Esophagus squamous epithelium (tissue), 5 donors: ENCODE data around the gene GNAL. TPM values are rescaled to one million over a fixed set of nuclear protein-coding genes. Genes with fewer than 3 reads are reported as not detected.
A peak's percentile ranks its signal among the peaks of the same experiment; 100 is the strongest.

Source experiments
- DNase-seq: peaks from one replicate; lab custom pipeline; 2025; lab: John Stamatoyannopoulos, UW
- H3K27ac ChIP-seq, 4 donors: fragments of 200-600 bp; sonication (generic); one replicate each; pipeline ENCODE4 v1.5.1; 2016 to 2019; ENCODE audit warnings: mild to moderate bottlenecking in 1 of 4
- H3K27me3 ChIP-seq, 4 donors: fragments of 200-600 bp; sonication (generic); 1 replicate in 3 of 4; 2 replicates in 1 of 4; pipeline versions ENCODE4 v1.5.1 to v1.6.0; 2017 to 2021; ENCODE audit warnings: antibody characterized with exemption in 1 of 4
- H3K36me3 ChIP-seq, 3 donors: fragments of 200-600 bp; sonication (generic); one replicate each; pipeline ENCODE4 v1.5.1; 2016 to 2019
- H3K4me1 ChIP-seq, 3 donors: fragments of 200-600 bp; sonication (generic); one replicate each; pipeline ENCODE4 v1.5.1; 2017 to 2019
- H3K4me3 ChIP-seq, 4 donors: fragments of 200-600 bp; sonication (generic); 1 replicate in 3 of 4; 2 replicates in 1 of 4; pipeline ENCODE4 v1.5.1; 2016 to 2019; ENCODE audit warnings: mild to moderate bottlenecking in 2 of 4, moderate library complexity in 1 of 4
- H3K9me3 ChIP-seq, 3 donors: fragments of 200-600 bp; sonication (generic); one replicate each; pipeline ENCODE4 v1.5.1; 2016 to 2019
- CTCF ChIP-seq, 6 experiments: fragments of 450-650 bp in 4 of 6; fragments of 200-600 bp in 2 of 6; sonication (generic) in 2 of 6; IDR thresholded peaks; one replicate each; pipeline ENCODE4 v1.5.1; 2016 to 2019; ENCODE audit warnings: antibody characterized with exemption in 6 of 6, mild to moderate bottlenecking in 4 of 6, moderate library complexity in 4 of 6
- POLR2A ChIP-seq, 4 donors: fragments of 450-650 bp; IDR thresholded peaks; one replicate each; pipeline ENCODE4 v1.6.1; 2017; ENCODE audit warnings: antibody characterized with exemption in 4 of 4, mild to moderate bottlenecking in 4 of 4, moderate library complexity in 3 of 4
- WGBS, 2 donors: methylation state at CpG; one replicate each; pipeline ENCODE4 v1.1.5; 2018; 5-methylcytosine and 5-hydroxymethylcytosine counted together
- intact Hi-C: fragments of 100-400 bp; cut with DNase I; formaldehyde crosslinking; loops from one replicate; pipeline ENCODE4 v1.15.0; 2022
- total RNA-seq, 4 donors: library from RNA; depleted of rRNA; stranded (reverse); fragments of >200 nt; gene quantifications; one replicate each; pipeline ENCODE4 v1.1.0, GENCODE V29; 2016
- donor health status: DM: yes; HTN: yes; CAD: no.

GNAL gene
- total RNA-seq, 4 donors from 2014 or later, result 2.4 to 23.4 (median 7.0) TPM

GRCh38 chr18:11752116-11752911 is 63.2 kb downstream of the GNAL start:
- H3K27ac ChIP-seq, result no peak overlapping the region
- H3K4me3 ChIP-seq, result peak overlapping the region; percentile 28 to 59 (median 40)
- peaks cover 8 to 21% (median 13%) of the 10 kb centered on the region in 3 donors for H3K4me1 ChIP-seq
- peaks cover 0 to 37% (median 0%) of the 10 kb centered on the region in 4 donors for H3K27me3 ChIP-seq
- WGBS, 2 donors, result 0 to 14% methylated on average over 16 to 20 of the region's 64 CpGs
- H3K9me3 ChIP-seq, result no peaks in the 10 kb centered on the region
- DNase-seq, result no peak
- intact Hi-C loops, result no loop called here
- H3K36me3 ChIP-seq, result no peaks in the 10 kb centered on the region
- no peak for TF ChIP-seq CTCF (IDR thresholded peaks at IDR 0.05)

- intact Hi-C loops, result no loop called here
- H3K9me3 ChIP-seq, result no peaks in the 10 kb centered on the region
- peaks cover 8 to 21% (median 13%) of the 10 kb centered on the region in 3 donors for H3K4me1 ChIP-seq
- no peak overlapping the region for H3K27ac ChIP-seq
- no peak for DNase-seq
- WGBS, 2 donors, result 84 to 85% methylated on average over 8 of the region's 8 CpGs
- peaks cover 0 to 28% (median 0%) of the 10 kb centered on the region in 4 donors for H3K27me3 ChIP-seq
- TF ChIP-seq CTCF (IDR thresholded peaks at IDR 0.05) (no peak), POLR2A (IDR thresholded peaks at IDR 0.05) (no peak)
- H3K4me3 ChIP-seq, result no peak overlapping the region
- H3K36me3 ChIP-seq, result no peaks in the 10 kb centered on the region
Observed at GRCh38 chr18:11754979-11755378, 65.9 kb downstream of the GNAL start.

- H3K4me1 ChIP-seq, result peaks cover 2 to 9% (median 2%) of the 10 kb centered on the region in 3 donors
- no peak overlapping the region for H3K4me3 ChIP-seq
- TF ChIP-seq CTCF (IDR thresholded peaks at IDR 0.05) (no peak), POLR2A (IDR thresholded peaks at IDR 0.05) (no peak)
- no peak for DNase-seq
- H3K27ac ChIP-seq, result no peak overlapping the region
- peaks cover 0 to 7% (median 0%) of the 10 kb centered on the region in 4 donors for H3K27me3 ChIP-seq
- intact Hi-C loops, result no loop called here
- H3K9me3 ChIP-seq, result no peaks in the 10 kb centered on the region
- 76 to 83% methylated on average over 5 of the region's 5 CpGs for WGBS, 2 donors
- no peaks in the 10 kb centered on the region for H3K36me3 ChIP-seq
Observed at GRCh38 chr18:11757084-11757590, 68.1 kb downstream of the GNAL start.

- Histone ChIP-seq H3K36me3 (no peaks in the 10 kb centered on the region), H3K4me1 (no peaks in the 10 kb centered on the region), H3K27ac (no peak overlapping the region), H3K4me3 (no peak overlapping the region), H3K27me3 (no peaks in the 10 kb centered on the region), H3K9me3 (no peaks in the 10 kb centered on the region)
- WGBS, 2 donors, result 92 to 94% methylated on average over 2 to 6 of the region's 10 CpGs
- TF ChIP-seq POLR2A (IDR thresholded peaks at IDR 0.05) (no peak), CTCF (IDR thresholded peaks at IDR 0.05) (no peak)
- intact Hi-C loops, result no loop called here
- DNase-seq, result no peak
Observed at GRCh38 chr18:11759456-11759855, 70.4 kb downstream of the GNAL start.

GRCh38 chr18:11760498-11761167 is 71.6 kb downstream of the GNAL start:
- Histone ChIP-seq H3K36me3 (no peaks in the 10 kb centered on the region), H3K9me3 (no peaks in the 10 kb centered on the region), H3K4me1 (no peaks in the 10 kb centered on the region), H3K27ac (no peak overlapping the region), H3K27me3 (no peaks in the 10 kb centered on the region), H3K4me3 (no peak overlapping the region)
- intact Hi-C loops, result no loop called here
- no peak for DNase-seq
- 77 to 100% methylated on average over 1 to 5 of the region's 7 CpGs for WGBS, 2 donors
- TF ChIP-seq POLR2A (IDR thresholded peaks at IDR 0.05) (no peak), CTCF (IDR thresholded peaks at IDR 0.05) (no peak)
